Rectal smooth muscle tissue (tissue), 1 donor: Measurements from ENCODE around the gene FAM20C.
"Not testable (repeated sequence)": the region's sequence is repeated elsewhere in the genome, so short reads cannot be mapped to it uniquely, and the experiment has no call there.

Source experiments
- H3K27ac ChIP-seq: one replicate; pipeline ENCODE4 v1.7.0; 2013; ENCODE audit warnings: low read depth, low read length, inconsistent platforms
- H3K27me3 ChIP-seq: one replicate; pipeline ENCODE4 v1.7.0; 2013; ENCODE audit warnings: low read length; ENCODE audit not compliant: control insufficient read depth, insufficient read depth
- H3K36me3 ChIP-seq: one replicate; pipeline ENCODE4 v1.7.0; 2013; ENCODE audit warnings: low read length; ENCODE audit not compliant: control insufficient read depth, insufficient read depth
- H3K4me1 ChIP-seq: one replicate; pipeline ENCODE4 v1.7.0; 2013; ENCODE audit warnings: low read length; ENCODE audit not compliant: control insufficient read depth, insufficient read depth
- H3K4me3 ChIP-seq: one replicate; pipeline ENCODE4 v1.7.0; 2013; ENCODE audit warnings: low read length
- H3K9ac ChIP-seq: one replicate; pipeline ENCODE4 v1.7.0; 2013; ENCODE audit warnings: low read length

FAM20C gene

GRCh38 chr7:296373-296945 lies 104.1 kb downstream of the FAM20C start:
- no peak overlapping the region for H3K9ac ChIP-seq
- H3K4me1 ChIP-seq = no peaks in the 10 kb centered on the region
- H3K36me3 ChIP-seq = no peaks in the 10 kb centered on the region
- peaks cover under 1% of the 10 kb centered on the region for H3K27me3 ChIP-seq
- no peak overlapping the region for H3K27ac ChIP-seq
- no peak overlapping the region for H3K4me3 ChIP-seq

GRCh38 chr7:297141-297540 lies 104.8 kb downstream of the FAM20C start:
- H3K36me3 ChIP-seq, H3K27me3 ChIP-seq, H3K4me1 ChIP-seq, H3K27ac ChIP-seq, H3K9ac ChIP-seq, H3K4me3 ChIP-seq: not testable (repeated sequence)

GRCh38 chr7:297611-298374 lies 105.4 kb downstream of the FAM20C start:
- Histone ChIP-seq H3K9ac (no peak overlapping the region), H3K27me3 (no peaks in the 10 kb centered on the region), H3K36me3 (no peaks in the 10 kb centered on the region), H3K4me1 (no peaks in the 10 kb centered on the region), H3K27ac (no peak overlapping the region), H3K4me3 (no peak overlapping the region)

GRCh38 chr7:298375-298702 lies 106.0 kb downstream of the FAM20C start:
- H3K27ac ChIP-seq = no peak overlapping the region
- no peaks in the 10 kb centered on the region for H3K4me1 ChIP-seq
- H3K36me3 ChIP-seq = no peaks in the 10 kb centered on the region
- no peak overlapping the region for H3K4me3 ChIP-seq
- H3K27me3 ChIP-seq = no peaks in the 10 kb centered on the region
- H3K9ac ChIP-seq = no peak overlapping the region

GRCh38 chr7:298743-299142 lies 106.4 kb downstream of the FAM20C start:
- Histone ChIP-seq H3K4me3 (no peak overlapping the region), H3K27me3 (no peaks in the 10 kb centered on the region), H3K4me1 (no peaks in the 10 kb centered on the region), H3K36me3 (no peaks in the 10 kb centered on the region), H3K27ac (no peak overlapping the region), H3K9ac (no peak overlapping the region)

GRCh38 chr7:299169-299568 lies 106.8 kb downstream of the FAM20C start:
- no peak overlapping the region for H3K27ac ChIP-seq
- H3K4me1 ChIP-seq = no peaks in the 10 kb centered on the region
- no peaks in the 10 kb centered on the region for H3K27me3 ChIP-seq
- H3K36me3 ChIP-seq = no peaks in the 10 kb centered on the region
- no peak overlapping the region for H3K9ac ChIP-seq
- no peak overlapping the region for H3K4me3 ChIP-seq

GRCh38 chr7:299628-300027 lies 107.3 kb downstream of the FAM20C start:
- H3K4me1 ChIP-seq = no peaks in the 10 kb centered on the region
- no peak overlapping the region for H3K9ac ChIP-seq
- no peaks in the 10 kb centered on the region for H3K27me3 ChIP-seq
- no peak overlapping the region for H3K27ac ChIP-seq
- H3K4me3 ChIP-seq = no peak overlapping the region
- H3K36me3 ChIP-seq = no peaks in the 10 kb centered on the region

GRCh38 chr7:300048-300447 lies 107.7 kb downstream of the FAM20C start:
- no peaks in the 10 kb centered on the region for H3K4me1 ChIP-seq
- no peak overlapping the region for H3K9ac ChIP-seq
- H3K27ac ChIP-seq = no peak overlapping the region
- H3K4me3 ChIP-seq = no peak overlapping the region
- no peaks in the 10 kb centered on the region for H3K27me3 ChIP-seq
- H3K36me3 ChIP-seq = no peaks in the 10 kb centered on the region

GRCh38 chr7:300546-301290 lies 108.3 kb downstream of the FAM20C start:
- Histone ChIP-seq H3K27ac (no peak overlapping the region), H3K27me3 (no peaks in the 10 kb centered on the region), H3K9ac (no peak overlapping the region)

GRCh38 chr7:301291-302053 lies 109.1 kb downstream of the FAM20C start:
- no peak overlapping the region for H3K9ac ChIP-seq
- no peaks in the 10 kb centered on the region for H3K36me3 ChIP-seq
- H3K27me3 ChIP-seq = no peaks in the 10 kb centered on the region
- H3K27ac ChIP-seq = no peak overlapping the region
- H3K4me3 ChIP-seq = no peak overlapping the region
- no peaks in the 10 kb centered on the region for H3K4me1 ChIP-seq

More at GRCh38 chr7:300546-301290, 108.3 kb downstream of the FAM20C start:
- no peaks in the 10 kb centered on the region for H3K4me1 ChIP-seq
- no peak overlapping the region for H3K4me3 ChIP-seq
- H3K36me3 ChIP-seq = no peaks in the 10 kb centered on the region

GRCh38 chr7:302054-302992 lies 110.0 kb downstream of the FAM20C start:
- H3K4me3 ChIP-seq = no peak overlapping the region
- no peaks in the 10 kb centered on the region for H3K4me1 ChIP-seq
- no peaks in the 10 kb centered on the region for H3K27me3 ChIP-seq
- no peak overlapping the region for H3K9ac ChIP-seq
- no peak overlapping the region for H3K27ac ChIP-seq
- H3K36me3 ChIP-seq = no peaks in the 10 kb centered on the region
